GM12892 (cell line): ENCODE results near the gene SBK3. TPM values are rescaled to one million over a fixed set of nuclear protein-coding genes. Genes with fewer than 3 reads are reported as not detected.
A peak's percentile ranks its signal among the peaks of the same experiment; 100 is the strongest.
"Not testable (repeated sequence)": the region's sequence is repeated elsewhere in the genome, so short reads cannot be mapped to it uniquely, and the experiment has no call there.

Experiments used
- DNase-seq: peaks from one replicate; pipeline ENCODE4 v3.0.0; 2011; ENCODE audit not compliant: insufficient read length
- FAIRE-seq: peaks from 2 replicates; lab custom pipeline; 2011; peaks lifted over from hg19 to GRCh38; lab: Jason Lieb, UNC
- POLR2A ChIP-seq: IDR thresholded peaks from 2 replicates; pipeline ENCODE4 v1.6.1; 2011; ENCODE audit warnings: low read depth, low read length, control low read depth
- POLR2AphosphoS5 ChIP-seq: IDR thresholded peaks from 2 replicates; pipeline ENCODE4 v1.6.1; 2011; ENCODE audit warnings: low read depth, low read length, control low read depth
- TAF1 ChIP-seq: IDR thresholded peaks from 2 replicates; pipeline ENCODE4 v1.6.1; 2011; ENCODE audit warnings: low read depth, mild to moderate bottlenecking, control low read depth, low read length, borderline replicate concordance
- polyA plus RNA-seq: library from polyadenylated mRNA; unstranded; fragments of >200 nt; gene quantifications from one replicate; pipeline ENCODE4 v1.2.1, GENCODE V29; 2012; ENCODE audit warnings: missing spikeins, inconsistent platforms; ENCODE audit not compliant: missing spikeins

Gene SBK3
- not detected for polyA plus RNA-seq

DNA sequence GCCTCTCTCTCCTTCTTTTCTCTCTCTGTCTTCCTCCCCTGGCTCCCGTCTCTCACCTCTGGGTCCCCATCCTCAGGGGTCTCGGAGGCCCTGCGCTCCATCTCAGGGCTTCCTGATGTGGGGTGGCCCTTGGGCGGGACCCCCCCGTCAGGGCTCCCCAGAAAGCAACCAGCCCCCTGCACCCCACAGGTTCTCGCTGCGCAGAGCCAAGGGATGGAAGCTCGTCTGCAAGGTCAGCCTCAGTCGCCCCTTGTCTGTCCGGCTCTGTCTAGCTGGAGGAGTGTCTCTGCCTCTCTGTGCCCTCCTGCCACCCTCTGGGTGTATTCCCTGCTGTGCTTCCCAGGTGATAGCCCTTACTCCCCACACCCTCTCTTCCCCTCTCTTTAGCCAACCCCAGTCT, at the start of gene SBK3:
Gene SBK3, minus strand, starts transcription at position 101 of the 400 bp plus-strand sequence. Its CDS starts 0 bp downstream, at position 101.
- no peak for DNase-seq
- no peak for FAIRE-seq
- TF ChIP-seq POLR2A (no peak), POLR2AphosphoS5 (no peak), TAF1 (no peak)

- TF ChIP-seq POLR2AphosphoS5: no peak
- no peak for TF ChIP-seq TAF1
- no peak for TF ChIP-seq POLR2A
- no peak for FAIRE-seq
- DNase-seq: no peak
Measured at GRCh38 chr19:55593096-55593772, 47.9 kb upstream of the SBK3 start.

- no peak for FAIRE-seq
- no peak for DNase-seq
- TF ChIP-seq TAF1 (no peak), POLR2AphosphoS5 (no peak), POLR2A (no peak)
Measured at GRCh38 chr19:55592391-55593090, 47.2 kb upstream of the SBK3 start.

DNA sequence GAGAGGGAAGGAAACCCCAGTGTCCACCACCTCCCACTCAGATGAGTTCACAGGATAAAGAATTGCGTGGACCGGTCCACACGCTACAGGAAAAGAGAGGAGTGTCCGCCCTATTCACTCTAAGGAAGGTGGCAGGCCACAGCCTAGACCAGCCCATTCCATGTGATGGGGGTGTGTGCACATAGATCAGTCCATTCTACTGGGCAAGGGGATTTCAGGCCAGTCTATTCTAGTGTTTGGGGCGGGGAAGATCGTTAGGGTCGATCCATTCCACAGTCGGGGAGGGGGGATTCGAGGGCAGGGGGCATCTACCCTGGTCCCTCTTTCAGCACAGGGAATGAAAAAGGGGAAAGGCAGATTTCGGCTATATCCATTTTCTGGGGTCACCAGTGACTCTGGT, 46.2 kb upstream of the SBK3 start:
- TF ChIP-seq TAF1 (no peak), POLR2AphosphoS5 (no peak), POLR2A (no peak)
- FAIRE-seq (no peak), DNase-seq (no peak)

DNA sequence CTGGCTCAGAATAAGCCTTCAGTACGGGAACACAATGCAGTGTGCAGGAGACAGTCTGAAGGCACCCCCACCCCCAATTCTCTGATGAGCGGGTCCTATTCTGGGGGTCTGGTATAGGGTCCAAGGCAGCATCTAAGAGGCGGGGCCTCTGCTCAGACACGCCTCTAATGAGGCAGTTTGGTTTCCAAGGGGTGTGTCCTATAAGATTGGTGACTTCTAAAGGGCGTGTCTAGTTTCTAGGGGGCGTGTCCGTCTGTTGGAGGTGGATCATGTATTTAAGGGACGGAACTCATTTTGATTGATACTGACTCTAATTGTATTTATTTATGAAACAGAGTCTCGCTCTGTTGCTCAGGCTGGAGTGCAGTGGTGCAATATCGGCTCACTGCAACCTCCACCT, 45.3 kb upstream of the SBK3 start:
- DNase-seq: no peak
- TF ChIP-seq POLR2AphosphoS5: no peak
- no peak for TF ChIP-seq POLR2A
- no peak for TF ChIP-seq TAF1
- FAIRE-seq: no peak

GRCh38 chr19:55590109-55590508, 44.8 kb upstream of the SBK3 start:
- no peak for TF ChIP-seq POLR2AphosphoS5
- no peak for TF ChIP-seq TAF1
- TF ChIP-seq POLR2A: no peak
- FAIRE-seq (no peak), DNase-seq (no peak)

DNA sequence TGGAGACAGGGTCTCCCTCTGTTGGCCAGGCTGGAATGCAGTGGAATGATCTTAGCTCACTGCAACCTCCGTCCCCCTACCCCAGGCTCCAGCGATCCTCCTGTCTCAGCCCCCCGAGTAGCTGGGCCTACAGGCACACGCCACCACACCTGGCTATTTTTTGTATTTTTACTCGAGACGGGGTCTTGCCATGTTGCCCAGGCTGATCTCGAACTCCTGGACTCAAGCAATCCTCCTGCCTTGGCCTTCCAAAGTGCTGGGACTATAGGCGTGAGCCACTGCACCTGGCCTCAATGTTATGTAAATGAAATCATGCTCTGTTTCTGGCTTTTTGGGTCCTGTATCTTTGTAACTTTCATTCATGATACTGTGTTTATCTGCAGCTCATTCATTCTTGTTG, 43.4 kb upstream of the SBK3 start:
- no peak for DNase-seq
- TF ChIP-seq POLR2A (no peak), TAF1 (no peak), POLR2AphosphoS5 (no peak)
- FAIRE-seq: no peak

DNA sequence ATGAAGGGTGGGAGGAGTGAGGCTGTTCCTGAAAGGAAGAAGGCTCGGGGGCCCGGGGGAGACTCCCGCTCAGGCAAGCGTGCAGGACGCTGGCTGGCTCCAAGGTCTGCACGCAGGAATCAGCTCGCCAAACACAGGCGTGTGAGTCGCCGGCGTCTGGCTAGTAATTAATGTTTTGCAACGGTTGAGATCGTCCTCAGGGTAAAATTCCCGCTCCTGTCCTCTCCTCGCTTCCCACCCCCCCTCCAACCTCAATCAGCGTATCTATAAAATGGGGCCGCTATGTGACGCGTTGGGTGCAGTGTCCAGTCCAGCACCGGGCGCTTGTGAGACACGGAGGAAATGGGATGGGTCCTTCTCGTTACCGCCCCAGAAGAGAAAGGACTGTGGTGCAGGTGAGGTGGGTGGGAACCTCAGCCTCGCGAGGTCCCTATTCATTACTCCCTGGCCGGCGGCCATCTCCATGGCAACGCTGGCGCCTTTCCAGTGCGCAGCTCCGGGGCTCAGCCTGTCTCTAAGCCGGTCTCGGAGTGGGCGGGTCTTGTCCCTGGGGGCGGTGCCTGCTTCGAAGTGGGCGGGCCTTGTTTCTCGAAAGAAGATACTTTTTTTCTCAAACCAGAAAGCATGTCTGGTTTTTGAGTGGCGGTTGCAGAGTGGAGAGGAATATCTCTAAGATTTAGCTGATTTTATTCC, 41.8 kb upstream of the SBK3 start:
- DNase-seq (peak; percentile 92), FAIRE-seq (peak; percentile 81)
- TF ChIP-seq POLR2A: no peak
- TF ChIP-seq POLR2AphosphoS5: no peak

DNA sequence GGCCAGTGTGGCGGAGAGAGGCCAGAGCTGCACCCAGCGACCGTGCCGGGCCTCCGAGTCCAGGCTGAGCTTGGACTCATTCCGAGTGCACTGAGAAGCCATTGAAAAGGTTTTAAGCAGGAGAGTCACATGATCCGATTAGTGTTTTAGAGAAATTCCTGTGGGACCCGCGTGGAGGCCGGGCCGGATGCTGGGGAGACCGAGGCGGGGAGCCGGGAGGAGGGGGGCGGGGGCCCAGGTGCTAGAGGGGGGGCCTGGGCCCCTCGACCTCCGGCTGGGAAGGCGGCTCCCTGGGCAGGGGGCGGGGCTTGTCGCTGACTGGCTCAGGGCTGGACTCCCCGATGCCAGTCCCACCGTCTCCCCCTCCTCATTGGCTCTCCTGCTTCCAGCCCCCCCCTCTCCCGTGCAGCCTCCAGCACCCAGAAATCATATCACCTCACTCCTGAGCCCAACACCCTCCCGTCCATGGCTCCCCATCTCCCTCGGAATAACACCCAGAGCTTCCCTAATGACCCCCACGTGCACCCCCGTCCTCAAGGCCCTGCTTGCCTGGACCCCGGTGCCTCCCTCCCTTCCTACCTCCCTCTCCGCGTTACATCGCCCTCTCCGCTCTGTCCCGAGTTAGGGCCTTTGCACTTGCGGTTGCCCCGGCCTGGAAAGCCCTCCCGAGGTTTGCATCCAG, 40.5 kb upstream of the SBK3 start:
- TF ChIP-seq TAF1 (no peak), POLR2AphosphoS5 (no peak), POLR2A (no peak)
- DNase-seq: no peak
- FAIRE-seq: no peak

DNA sequence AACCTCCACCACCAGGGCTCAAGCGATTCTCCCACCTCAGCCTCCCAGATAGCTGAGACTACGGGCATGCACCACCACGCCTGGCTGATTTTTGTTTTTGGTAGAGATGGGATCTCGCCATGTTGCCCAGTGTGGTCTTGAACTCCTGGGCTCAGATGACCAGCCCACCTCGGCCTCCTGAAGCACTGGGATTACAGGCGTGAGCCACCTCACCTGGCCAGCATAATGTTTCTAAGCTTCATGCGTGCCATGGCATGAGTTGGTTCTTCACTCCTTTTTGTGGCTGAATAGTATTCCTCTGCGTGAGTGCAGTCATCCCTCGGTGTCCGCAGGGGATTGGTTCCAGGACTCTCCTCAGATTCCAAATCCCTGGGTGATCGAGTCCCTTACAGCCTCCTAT, 39.5 kb upstream of the SBK3 start:
- DNase-seq (no peak), FAIRE-seq (no peak)
- no peak for TF ChIP-seq POLR2A
- TF ChIP-seq TAF1: no peak

GRCh38 chr19:55583897-55584296, 38.6 kb upstream of the SBK3 start:
- FAIRE-seq, DNase-seq: not testable (repeated sequence)

- not testable (repeated sequence) for DNase-seq, FAIRE-seq
Measured at GRCh38 chr19:55582284-55582683, 36.9 kb upstream of the SBK3 start.

GRCh38 chr19:55581823-55582223, 36.5 kb upstream of the SBK3 start:
- no peak for TF ChIP-seq POLR2AphosphoS5
- TF ChIP-seq POLR2A: no peak
- TF ChIP-seq TAF1: no peak
- FAIRE-seq (no peak), DNase-seq (no peak)
